Endothelial cell (in vitro differentiated cells): ENCODE measurements around the gene ECD. TPM values are rescaled to one million over a fixed set of nuclear protein-coding genes. Genes with fewer than 3 reads are reported as not detected.

Source experiments
- DNase-seq: peaks from one replicate; pipeline ENCODE4 v3.0.0; 2021; ENCODE audit warnings: low spot score
- H3K27ac Mint-ChIP-seq: one replicate; pipeline ENCODE4 v1.8.0; 2021; ENCODE audit warnings: mixed read lengths, inconsistent platforms; ENCODE audit not compliant: unreplicated experiment
- H3K27me3 Mint-ChIP-seq: one replicate; pipeline ENCODE4 v1.8.0; 2021; ENCODE audit warnings: mild to moderate bottlenecking, moderate library complexity, mixed read lengths, inconsistent platforms; ENCODE audit not compliant: unreplicated experiment
- H3K36me3 Mint-ChIP-seq: one replicate; pipeline ENCODE4 v1.8.0; 2021; ENCODE audit warnings: mild to moderate bottlenecking, low read depth, mixed read lengths, inconsistent platforms; ENCODE audit not compliant: unreplicated experiment
- H3K4me1 Mint-ChIP-seq: one replicate; pipeline ENCODE4 v1.8.0; 2021; ENCODE audit warnings: mild to moderate bottlenecking, mixed read lengths, inconsistent platforms; ENCODE audit not compliant: unreplicated experiment
- H3K4me3 Mint-ChIP-seq: one replicate; pipeline ENCODE4 v1.8.0; 2021; ENCODE audit warnings: mild to moderate bottlenecking, mixed read lengths, inconsistent platforms; ENCODE audit not compliant: unreplicated experiment
- H3K9me3 Mint-ChIP-seq: one replicate; pipeline ENCODE4 v1.8.0; 2021; ENCODE audit warnings: mixed read lengths, inconsistent platforms; ENCODE audit not compliant: unreplicated experiment
- CTCF ChIP-seq: fragments of 200-600 bp; sonication (generic); IDR thresholded peaks from one replicate; pipeline ENCODE4 v1.5.0; 2021; ENCODE audit warnings: antibody characterized with exemption; ENCODE audit not compliant: unreplicated experiment
- total RNA-seq: library from RNA; stranded (reverse); fragmentation: NEBNext Ultra II Directional; extraction: Animal tissue kit (Norgen Biotek cat#: 25700); gene quantifications from one replicate; pipeline ENCODE4 v1.2.1, GENCODE V29; 2021; ENCODE audit not compliant: unreplicated experiment

The ECD gene
- total RNA-seq, 1 donor from 2014 or later: 38.5 TPM

GRCh38 chr10:73096449-73097304 is 71.1 kb downstream of the ECD start, which contains the start of gene P4HA1:
Gene P4HA1 (minus strand): TSS chr10:73096866. CDS start chr10:73074883, 21,983 bp downstream.
- no peaks in the 10 kb centered on the region for H3K9me3 Mint-ChIP-seq
- H3K27me3 Mint-ChIP-seq: peaks cover 2% of the 10 kb centered on the region
- TF ChIP-seq CTCF: peak; percentile 49
- H3K4me1 Mint-ChIP-seq: peaks cover 21% of the 10 kb centered on the region
- DNase-seq: peak; percentile 99
- peaks cover 4% of the 10 kb centered on the region for H3K36me3 Mint-ChIP-seq
- peak within 1 kb of the TSS; percentile 98 for H3K27ac Mint-ChIP-seq
- H3K4me3 Mint-ChIP-seq: peak within 1 kb of the TSS; percentile 96

GRCh38 chr10:73096041-73096448 is 71.8 kb downstream of the ECD start:
- no peak for TF ChIP-seq CTCF
- H3K4me1 Mint-ChIP-seq: peaks cover 21% of the 10 kb centered on the region
- H3K27me3 Mint-ChIP-seq: peaks cover 2% of the 10 kb centered on the region
- no peaks in the 10 kb centered on the region for H3K9me3 Mint-ChIP-seq
- H3K27ac Mint-ChIP-seq: peak overlapping the region; percentile 98
- peaks cover 4% of the 10 kb centered on the region for H3K36me3 Mint-ChIP-seq
- H3K4me3 Mint-ChIP-seq: peak overlapping the region; percentile 96
- peak; percentile 61 for DNase-seq

- Mint-ChIP-seq H3K27me3 (peaks cover 2% of the 10 kb centered on the region), H3K36me3 (peaks cover 4% of the 10 kb centered on the region), H3K4me3 (peak overlapping the region; percentile 96), H3K4me1 (peaks cover 21% of the 10 kb centered on the region), H3K27ac (peak overlapping the region; percentile 98), H3K9me3 (no peaks in the 10 kb centered on the region)
- TF ChIP-seq CTCF: no peak
- DNase-seq: peak; percentile 46
These were observed 72.3 kb downstream of the ECD start for GRCh38 chr10:73095481-73096021.

GRCh38 chr10:73094986-73095480 is 72.8 kb downstream of the ECD start:
- peaks cover 2% of the 10 kb centered on the region for H3K27me3 Mint-ChIP-seq
- TF ChIP-seq CTCF: no peak
- H3K4me3 Mint-ChIP-seq: peak overlapping the region; percentile 96
- peak overlapping the region; percentile 98 for H3K27ac Mint-ChIP-seq
- H3K36me3 Mint-ChIP-seq: peaks cover 4% of the 10 kb centered on the region
- H3K4me1 Mint-ChIP-seq: peaks cover 21% of the 10 kb centered on the region
- no peak for DNase-seq
- H3K9me3 Mint-ChIP-seq: no peaks in the 10 kb centered on the region
